ENCODE data around the gene COL23A1.

GRCh38 chr5:178555005-178555404 lies 35.2 kb downstream of the COL23A1 start:
- TF ChIP-seq CTCF (IDR thresholded peaks at IDR 0.05): no peak
- no peak for TF ChIP-seq EP300 (IDR thresholded peaks at IDR 0.05)
- TF ChIP-seq POLR2A (IDR thresholded peaks at IDR 0.05): no peak

Data from tibial nerve (tissue), 4 donors.